Neural cell (in vitro differentiated cells): Measurements from ENCODE around the gene SETD9.

Experiments used
- CTCF ChIP-seq: fragments of 450-650 bp; IDR thresholded peaks from 2 replicates; pipeline ENCODE4 v1.5.1; 2014; ENCODE audit warnings: antibody characterized with exemption, mild to moderate bottlenecking, moderate library complexity; ENCODE audit not compliant: poor library complexity, severe bottlenecking
- EP300 ChIP-seq: fragments of 450-650 bp; conservative IDR thresholded peaks from 2 replicates; pipeline ENCODE4 v1.6.1; 2014; ENCODE audit warnings: antibody characterized with exemption, mild to moderate bottlenecking, moderate library complexity; ENCODE audit not compliant: poor library complexity, severe bottlenecking
- EZH2 ChIP-seq: fragments of 200-600, 300-800 bp; shearing (Covaris generic), sonication (generic); IDR thresholded peaks from 2 replicates; pipeline ENCODE4 v1.6.1; 2014; ENCODE audit warnings: antibody characterized with exemption, low read length, borderline replicate concordance, mild to moderate bottlenecking; ENCODE audit not compliant: insufficient read depth, poor library complexity, severe bottlenecking
- RAD21 ChIP-seq: fragments of 450-650 bp; conservative IDR thresholded peaks from 2 replicates; pipeline ENCODE4 v1.6.1; 2014; ENCODE audit warnings: antibody characterized with exemption, mild to moderate bottlenecking, moderate library complexity
- REST ChIP-seq: IDR thresholded peaks from 2 replicates; pipeline ENCODE4 v1.6.1; 2012; ENCODE audit warnings: borderline replicate concordance
- SMC3 ChIP-seq: fragments of 450-650 bp; conservative IDR thresholded peaks from 2 replicates; pipeline ENCODE4 v1.6.1; 2014; ENCODE audit warnings: antibody characterized with exemption, mild to moderate bottlenecking, moderate library complexity; ENCODE audit not compliant: poor library complexity

DNA sequence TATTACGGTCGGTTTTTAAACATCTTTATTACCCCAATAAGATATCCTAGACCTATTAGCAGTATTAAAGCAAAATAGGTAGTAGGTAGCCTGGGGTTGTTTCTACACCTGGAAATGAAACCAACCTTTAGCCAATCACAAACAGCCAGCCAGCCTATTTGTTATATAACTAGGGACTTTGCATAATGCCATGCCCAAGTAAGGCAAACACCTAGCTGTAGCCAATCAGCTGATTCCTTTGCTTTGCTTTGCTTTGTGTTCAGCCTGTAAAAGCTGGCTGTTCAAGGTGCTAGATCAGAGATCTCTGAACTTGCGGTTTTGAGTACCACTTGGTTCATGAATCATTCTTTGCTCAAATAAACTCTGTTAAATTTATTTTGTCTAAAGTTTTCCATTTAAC lies 46.5 kb upstream of the SETD9 start:
- TF ChIP-seq CTCF (no peak), REST (no peak), SMC3 (no peak), EP300 (no peak), EZH2 (no peak), RAD21 (no peak)
